Spinal cord (tissue), 10 donors: Measurements from ENCODE around the gene CDK12. TPM values are rescaled to one million over a fixed set of nuclear protein-coding genes. Genes with fewer than 3 reads are reported as not detected.
"Not testable (repeated sequence)": the region's sequence is repeated elsewhere in the genome, so short reads cannot be mapped to it uniquely, and the experiment has no call there.

Experiments used
- DNase-seq, 6 donors: peaks; one replicate each; pipeline versions ENCODE4 v3.0.0 to v3.0.0-alpha.2; 2013 to 2015; ENCODE audit warnings: low spot score in 6 of 6, low read depth in 4 of 6
- H3K27ac ChIP-seq: one replicate; pipeline ENCODE4 v1.5.1; 2013; ENCODE audit warnings: low read depth, low read length, control low read depth
- H3K27me3 ChIP-seq: one replicate; pipeline ENCODE4 v1.6.1; 2013; ENCODE audit warnings: low read length; ENCODE audit not compliant: control insufficient read depth, insufficient read depth
- H3K36me3 ChIP-seq: one replicate; pipeline ENCODE4 v1.6.1; 2013; ENCODE audit warnings: low read length; ENCODE audit not compliant: control insufficient read depth, insufficient read depth
- H3K4me1 ChIP-seq: one replicate; pipeline ENCODE4 v1.6.1; 2013; ENCODE audit warnings: low read length; ENCODE audit not compliant: control insufficient read depth, insufficient read depth
- H3K4me3 ChIP-seq: one replicate; pipeline ENCODE4 v1.5.1; 2013; ENCODE audit warnings: low read depth, low read length, control low read depth
- H3K9me3 ChIP-seq: one replicate; pipeline ENCODE4 v1.6.1; 2013; ENCODE audit warnings: low read length; ENCODE audit not compliant: control insufficient read depth, insufficient read depth
- WGBS: methylation state at CpG from one replicate; pipeline ENCODE4 v1.1.5; 2013; ENCODE audit warnings: missing lambda C conversion rate; ENCODE audit not compliant: insufficient coverage; 5-methylcytosine and 5-hydroxymethylcytosine counted together
- polyA plus RNA-seq, 2 donors: library from polyadenylated mRNA; unstranded; fragments of 120-200 nt; gene quantifications; one replicate each; pipeline ENCODE4 v1.2.1, GENCODE V29; 2013; ENCODE audit not compliant: insufficient read length in 2 of 2
- total RNA-seq, 2 donors: library from RNA; depleted of rRNA in 1 of 2; stranded (reverse); fragments of 120-200 nt in 1 of 2; fragments of >200 nt in 1 of 2; gene quantifications; one replicate each; pipeline versions ENCODE4 v1.2.3 to v1.2.4, GENCODE V29; 2013 to 2014
- donor health status: healthy.

The CDK12 gene
- total and polyA plus RNA-seq, 4 donors, result 23.9 to 44.3 (median 33.1) TPM

GRCh38 chr17:39529455-39529854, 68.2 kb downstream of the CDK12 start:
- H3K27me3 ChIP-seq, result no peaks in the 10 kb centered on the region
- H3K36me3 ChIP-seq, result peaks cover 33% of the 10 kb centered on the region
- no peak overlapping the region for H3K27ac ChIP-seq
- WGBS, result no CpG with 5 or more reads among the region's 2 CpGs
- H3K9me3 ChIP-seq, result no peaks in the 10 kb centered on the region
- no peaks in the 10 kb centered on the region for H3K4me1 ChIP-seq
- H3K4me3 ChIP-seq, result no peak overlapping the region
- DNase-seq, result no peak

GRCh38 chr17:39530513-39530912, 69.2 kb downstream of the CDK12 start:
- WGBS, result 100% methylated on average over 4 of the region's 10 CpGs
- no peaks in the 10 kb centered on the region for H3K4me1 ChIP-seq
- no peak for DNase-seq
- H3K9me3 ChIP-seq, result no peaks in the 10 kb centered on the region
- H3K4me3 ChIP-seq, result no peak overlapping the region
- H3K27me3 ChIP-seq, result no peaks in the 10 kb centered on the region
- peaks cover 30% of the 10 kb centered on the region for H3K36me3 ChIP-seq
- no peak overlapping the region for H3K27ac ChIP-seq

- Histone ChIP-seq H3K27ac (no peak overlapping the region), H3K4me3 (no peak overlapping the region), H3K4me1 (no peaks in the 10 kb centered on the region), H3K27me3 (no peaks in the 10 kb centered on the region), H3K9me3 (no peaks in the 10 kb centered on the region), H3K36me3 (peaks cover 26% of the 10 kb centered on the region)
- 93% methylated on average over 3 of the region's 6 CpGs for WGBS
- DNase-seq, result no peak
These were observed 70.0 kb downstream of the CDK12 start for GRCh38 chr17:39531252-39531651.

GRCh38 chr17:39533891-39534290, 72.6 kb downstream of the CDK12 start:
- no peaks in the 10 kb centered on the region for H3K4me1 ChIP-seq
- H3K27me3 ChIP-seq, result no peaks in the 10 kb centered on the region
- DNase-seq, result no peak
- WGBS, result 100% methylated on average over 2 of the region's 4 CpGs
- H3K27ac ChIP-seq, result no peak overlapping the region
- peaks cover 12% of the 10 kb centered on the region for H3K36me3 ChIP-seq
- no peaks in the 10 kb centered on the region for H3K9me3 ChIP-seq
- no peak overlapping the region for H3K4me3 ChIP-seq

- WGBS, result 91% methylated on average over 1 of the region's 3 CpGs
- Histone ChIP-seq H3K4me1 (no peaks in the 10 kb centered on the region), H3K27me3 (no peaks in the 10 kb centered on the region), H3K4me3 (no peak overlapping the region), H3K27ac (no peak overlapping the region), H3K9me3 (no peaks in the 10 kb centered on the region), H3K36me3 (peaks cover 12% of the 10 kb centered on the region)
- no peak for DNase-seq
These were observed 73.6 kb downstream of the CDK12 start for GRCh38 chr17:39534768-39535405.

GRCh38 chr17:39536468-39536867, 75.2 kb downstream of the CDK12 start:
- no peaks in the 10 kb centered on the region for H3K4me1 ChIP-seq
- DNase-seq, result no peak
- H3K9me3 ChIP-seq, result no peaks in the 10 kb centered on the region
- H3K27me3 ChIP-seq, result no peaks in the 10 kb centered on the region
- H3K4me3 ChIP-seq, result no peak overlapping the region
- H3K36me3 ChIP-seq, result peaks cover 5% of the 10 kb centered on the region
- no peak overlapping the region for H3K27ac ChIP-seq

GRCh38 chr17:39537364-39537763, 76.1 kb downstream of the CDK12 start:
- WGBS, result no CpG with 5 or more reads among the region's 2 CpGs
- not testable (repeated sequence) for H3K9me3 ChIP-seq, H3K36me3 ChIP-seq, H3K27me3 ChIP-seq, H3K4me3 ChIP-seq, DNase-seq, H3K4me1 ChIP-seq, H3K27ac ChIP-seq

GRCh38 chr17:39538866-39539265, 77.6 kb downstream of the CDK12 start:
- DNase-seq, result no peak
- no CpG with 5 or more reads among the region's 3 CpGs for WGBS
- H3K9me3 ChIP-seq, result no peaks in the 10 kb centered on the region

GRCh38 chr17:39540611-39541010, 79.3 kb downstream of the CDK12 start:
- Histone ChIP-seq H3K27me3 (no peaks in the 10 kb centered on the region), H3K4me1 (no peaks in the 10 kb centered on the region), H3K9me3 (no peaks in the 10 kb centered on the region), H3K4me3 (no peak overlapping the region), H3K36me3 (no peaks in the 10 kb centered on the region), H3K27ac (no peak overlapping the region)
- 58% methylated on average over 8 of the region's 9 CpGs for WGBS
- peak in 1 of 6 donors; percentile 92 for DNase-seq

More at GRCh38 chr17:39538866-39539265, 77.6 kb downstream of the CDK12 start:
- Histone ChIP-seq H3K27ac (no peak overlapping the region), H3K36me3 (no peaks in the 10 kb centered on the region), H3K4me1 (no peaks in the 10 kb centered on the region), H3K4me3 (no peak overlapping the region), H3K27me3 (no peaks in the 10 kb centered on the region)

GRCh38 chr17:39541652-39542051, 80.4 kb downstream of the CDK12 start:
- H3K9me3 ChIP-seq, result no peaks in the 10 kb centered on the region
- 92% methylated on average over 2 of the region's 6 CpGs for WGBS
- DNase-seq, result no peak
- no peak overlapping the region for H3K4me3 ChIP-seq
- no peaks in the 10 kb centered on the region for H3K4me1 ChIP-seq
- H3K36me3 ChIP-seq, result peaks cover under 1% of the 10 kb centered on the region
- H3K27ac ChIP-seq, result no peak overlapping the region
- no peaks in the 10 kb centered on the region for H3K27me3 ChIP-seq
